Measurements from ENCODE around the gene U2AF1. TPM values are rescaled to one million over a fixed set of nuclear protein-coding genes. Genes with fewer than 3 reads are reported as not detected.

The U2AF1 gene
- total RNA-seq, 1 donor from 2014 or later: 34.9 TPM

Other genes with a start within 250 kb of the U2AF1 start
- gene WDR4, start 228.0 kb downstream of the U2AF1 start, total RNA-seq: 18.4 TPM
- gene NDUFV3, start 214.3 kb downstream of the U2AF1 start, total RNA-seq: 38.5 TPM
- gene ERVH48-1, start 181.9 kb downstream of the U2AF1 start, total RNA-seq: not detected
- gene PKNOX1, start 133.0 kb downstream of the U2AF1 start, total RNA-seq: 14.9 TPM
- 69.0 TPM for gene CBS, start 31.7 kb downstream of the U2AF1 start, total RNA-seq
- gene CRYAA, start 61.4 kb upstream of the U2AF1 start, total RNA-seq: not detected

All from upper lobe of right lung (tissue), 1 donor.